HUES48 (cell line): ENCODE measurements around the gene GDAP1L1.
"Not testable (repeated sequence)": the region's sequence is repeated elsewhere in the genome, so short reads cannot be mapped to it uniquely, and the experiment has no call there.

Source experiments
- H3K27ac ChIP-seq: one replicate; pipeline ENCODE4 v1.7.0; 2013; ENCODE audit warnings: low read depth, low read length, inconsistent platforms
- H3K27me3 ChIP-seq: 2 replicates; pipeline ENCODE4 v1.6.1; 2013; ENCODE audit warnings: mild to moderate bottlenecking, low read length; ENCODE audit not compliant: control insufficient read depth, insufficient read depth
- H3K36me3 ChIP-seq: 2 replicates; pipeline ENCODE4 v1.6.1; 2013; ENCODE audit warnings: low read length; ENCODE audit not compliant: control insufficient read depth, insufficient read depth
- H3K4me1 ChIP-seq: 2 replicates; pipeline ENCODE4 v1.6.1; 2013; ENCODE audit warnings: mild to moderate bottlenecking, low read length; ENCODE audit not compliant: control insufficient read depth, insufficient read depth
- H3K4me3 ChIP-seq: 2 replicates; pipeline ENCODE4 v1.5.1; 2013; ENCODE audit warnings: mild to moderate bottlenecking, low read depth, low read length
- H3K9ac ChIP-seq: 2 replicates; pipeline ENCODE4 v1.6.1; 2013; ENCODE audit warnings: mild to moderate bottlenecking, low read depth, low read length, moderate library complexity
- H3K9me3 ChIP-seq: 2 replicates; pipeline ENCODE4 v1.6.1; 2013; ENCODE audit warnings: low read length; ENCODE audit not compliant: control insufficient read depth, insufficient read depth

The GDAP1L1 gene

DNA sequence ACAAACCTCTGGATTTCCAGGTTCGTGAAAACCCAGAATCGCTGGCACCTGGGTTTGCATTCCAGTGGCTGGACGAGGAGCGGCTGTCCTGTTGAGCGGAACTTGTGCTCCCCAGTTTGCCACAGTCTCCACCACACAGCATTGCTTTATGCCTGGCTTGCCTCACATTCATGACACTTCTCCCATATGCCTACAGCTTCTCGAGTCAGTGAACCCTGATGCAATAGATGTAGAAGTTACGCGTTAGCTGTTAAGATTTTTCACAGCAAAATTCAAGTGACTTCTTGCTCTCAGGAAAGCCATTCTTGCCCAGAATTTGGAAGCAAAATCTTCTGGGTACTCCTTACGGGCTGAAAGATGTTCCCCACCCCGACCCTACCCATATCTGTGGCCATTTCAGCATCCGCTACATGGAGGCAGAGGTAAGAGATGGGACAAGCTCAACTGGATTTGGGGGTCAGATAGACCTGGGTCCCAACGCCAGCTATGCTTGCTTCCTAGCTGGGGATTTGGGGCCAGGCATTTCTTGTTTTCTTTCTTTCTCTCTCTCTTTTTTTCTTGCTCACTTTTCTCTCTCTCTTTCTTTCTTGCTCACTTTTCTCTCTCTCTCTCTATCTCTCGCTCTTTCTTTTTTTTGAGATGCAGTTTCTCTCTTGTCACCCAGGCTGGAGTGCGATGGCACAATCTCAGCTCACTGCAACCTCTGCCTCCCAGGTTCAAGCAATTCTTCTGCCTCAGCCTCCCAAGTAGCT is 12.4 kb upstream of the GDAP1L1 start:
- no peaks in the 10 kb centered on the region for H3K27me3 ChIP-seq
- H3K27ac ChIP-seq, result no peak overlapping the region
- H3K36me3 ChIP-seq, result no peaks in the 10 kb centered on the region
- H3K9me3 ChIP-seq, result no peaks in the 10 kb centered on the region
- H3K4me1 ChIP-seq, result peaks cover 10% of the 10 kb centered on the region
- H3K4me3 ChIP-seq, result no peak overlapping the region
- H3K9ac ChIP-seq, result no peak overlapping the region

DNA sequence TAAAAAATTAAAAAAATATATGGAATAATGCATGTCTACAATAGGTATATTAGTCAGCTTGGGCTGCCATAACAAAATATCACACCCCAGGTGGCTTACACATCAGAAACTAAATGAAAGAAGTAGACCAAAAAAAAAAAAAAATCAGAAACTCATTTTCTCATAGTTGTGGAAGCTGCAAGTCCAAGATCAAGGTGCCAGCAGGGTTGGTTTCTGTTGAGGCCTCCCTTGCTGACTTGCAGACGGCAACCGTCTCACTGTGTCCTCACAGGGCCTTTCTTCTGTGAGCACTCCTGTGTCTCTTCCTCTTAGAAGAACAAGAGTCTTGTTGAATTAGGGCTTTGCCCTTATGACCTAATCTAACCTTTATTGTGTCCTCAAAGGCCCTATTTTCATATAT is 11.4 kb upstream of the GDAP1L1 start:
- H3K4me3 ChIP-seq, result no peak overlapping the region

DNA sequence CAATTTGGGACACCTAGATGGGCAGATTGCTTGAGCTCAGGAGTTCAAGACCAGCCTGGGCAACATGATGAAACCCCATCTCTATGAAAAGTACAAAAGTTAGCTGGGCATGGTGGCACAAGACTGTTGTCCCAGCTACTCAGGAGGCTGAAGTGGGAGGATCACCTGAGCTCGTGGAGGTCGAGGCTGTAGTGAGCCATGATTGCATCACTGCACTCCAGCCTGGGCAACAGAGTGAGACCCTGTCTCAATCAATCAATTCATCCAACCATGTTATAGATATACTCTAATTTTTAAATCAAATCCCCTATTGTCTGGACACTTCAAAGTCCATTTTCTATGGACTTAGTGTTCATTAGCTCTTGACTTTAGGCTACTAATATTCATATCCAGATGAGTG is 10.3 kb upstream of the GDAP1L1 start:
- not testable (repeated sequence) for H3K4me3 ChIP-seq, H3K27ac ChIP-seq, H3K9me3 ChIP-seq

More for the DNA sequence above, 11.4 kb upstream of the GDAP1L1 start:
- H3K36me3 ChIP-seq, result no peaks in the 10 kb centered on the region
- no peak overlapping the region for H3K27ac ChIP-seq
- H3K9ac ChIP-seq, result no peak overlapping the region
- H3K27me3 ChIP-seq, result no peaks in the 10 kb centered on the region
- peaks cover 10% of the 10 kb centered on the region for H3K4me1 ChIP-seq
- no peaks in the 10 kb centered on the region for H3K9me3 ChIP-seq

DNA sequence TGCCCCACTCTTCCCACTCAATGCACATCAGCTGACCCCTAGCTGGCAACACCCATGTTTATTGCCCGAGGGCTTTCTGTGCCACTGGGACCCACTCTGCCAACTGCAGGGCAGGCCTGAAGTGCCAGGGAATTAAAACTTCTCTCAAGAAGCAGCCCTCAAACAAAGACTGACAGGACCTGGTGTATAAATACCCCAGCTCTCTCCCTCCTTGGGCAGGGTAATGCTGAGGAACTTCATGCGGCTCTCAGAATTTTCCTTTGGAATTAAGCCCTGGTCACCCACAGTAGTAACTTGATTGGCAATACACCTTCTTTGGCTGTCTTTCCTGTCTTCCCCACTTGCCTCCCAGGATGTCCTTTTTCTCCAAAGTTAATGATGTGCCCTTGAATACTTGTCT is 5.3 kb upstream of the GDAP1L1 start:
- H3K27ac ChIP-seq, result no peak overlapping the region
- no peak overlapping the region for H3K9ac ChIP-seq

More for the DNA sequence above, 10.3 kb upstream of the GDAP1L1 start:
- not testable (repeated sequence) for H3K36me3 ChIP-seq, H3K9ac ChIP-seq, H3K4me1 ChIP-seq, H3K27me3 ChIP-seq

DNA sequence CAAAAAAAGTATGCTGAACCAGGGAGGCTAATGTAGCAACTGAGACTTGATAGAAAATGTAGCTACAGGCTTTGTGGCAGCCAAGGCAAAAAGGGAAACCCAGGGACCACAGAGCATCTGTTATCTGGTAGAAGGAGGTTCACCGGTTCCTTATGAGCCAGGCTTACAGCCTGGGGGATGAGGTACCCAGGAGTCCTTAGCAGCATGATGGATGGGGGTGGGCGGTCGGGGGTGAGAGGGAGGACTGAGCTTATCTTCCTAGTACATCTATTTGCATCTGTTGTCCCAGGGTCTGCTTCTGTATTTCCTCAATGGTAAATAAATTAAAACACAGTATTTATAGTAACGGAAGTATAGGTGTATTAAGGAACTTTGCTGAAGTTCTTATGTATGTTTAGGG is 1.1 kb upstream of the GDAP1L1 start:
- H3K36me3 ChIP-seq, result no peaks in the 10 kb centered on the region
- peaks cover 8% of the 10 kb centered on the region for H3K27me3 ChIP-seq
- no peak overlapping the region for H3K4me3 ChIP-seq

More for the DNA sequence above, 5.3 kb upstream of the GDAP1L1 start:
- Histone ChIP-seq H3K27me3 (peaks cover 7% of the 10 kb centered on the region), H3K4me1 (no peaks in the 10 kb centered on the region), H3K9me3 (no peaks in the 10 kb centered on the region), H3K4me3 (no peak overlapping the region), H3K36me3 (no peaks in the 10 kb centered on the region)

DNA sequence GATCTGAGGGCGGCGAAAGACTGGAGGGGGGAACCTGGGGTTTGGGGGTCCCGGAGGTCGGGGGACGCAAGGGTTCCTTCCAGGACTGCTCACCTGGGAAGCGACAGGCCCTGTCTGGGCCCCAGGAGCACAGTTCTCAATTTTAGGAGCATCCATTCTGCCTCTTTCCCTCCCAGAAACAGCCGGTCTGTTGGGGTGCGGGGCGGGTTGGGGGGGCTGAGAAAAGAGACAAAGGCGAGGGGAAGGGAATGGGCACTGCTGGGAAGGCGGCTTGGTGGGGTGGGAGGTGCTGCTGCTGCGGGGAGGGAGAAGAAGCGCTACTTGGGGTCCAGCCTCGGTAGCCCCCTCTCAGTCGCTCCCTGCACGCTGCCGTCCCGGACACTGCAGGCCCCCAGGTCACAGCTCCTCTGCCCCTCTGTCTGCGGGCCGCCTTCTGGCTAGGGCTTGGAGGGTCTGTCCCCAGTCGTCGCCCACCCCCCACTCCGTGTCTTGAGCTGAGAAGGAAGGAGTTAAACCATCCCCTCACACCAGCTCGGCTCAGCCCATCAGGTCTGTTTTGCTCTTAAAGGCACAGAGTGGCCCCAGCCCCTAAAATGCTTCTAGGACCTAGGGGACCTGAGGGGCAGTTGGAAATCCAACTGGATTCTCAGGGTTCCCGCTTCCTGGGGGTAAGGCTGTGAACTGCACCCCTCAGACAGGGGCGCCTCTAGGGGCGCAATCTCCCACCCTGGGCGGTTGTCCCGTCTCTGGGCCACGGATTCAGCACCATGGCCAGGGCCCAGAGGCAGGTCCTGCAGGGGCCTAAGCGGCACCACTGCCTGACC is 690 bp downstream of the GDAP1L1 start:
- Histone ChIP-seq H3K36me3 (no peaks in the 10 kb centered on the region), H3K4me1 (no peaks in the 10 kb centered on the region), H3K27ac (no peak overlapping the region), H3K9ac (no peak overlapping the region), H3K27me3 (peaks cover 8% of the 10 kb centered on the region), H3K9me3 (no peaks in the 10 kb centered on the region), H3K4me3 (peak overlapping the region; percentile 76)

More for the DNA sequence above, 1.1 kb upstream of the GDAP1L1 start:
- Histone ChIP-seq H3K9me3 (no peaks in the 10 kb centered on the region), H3K27ac (no peak overlapping the region), H3K4me1 (no peaks in the 10 kb centered on the region), H3K9ac (no peak overlapping the region)

DNA sequence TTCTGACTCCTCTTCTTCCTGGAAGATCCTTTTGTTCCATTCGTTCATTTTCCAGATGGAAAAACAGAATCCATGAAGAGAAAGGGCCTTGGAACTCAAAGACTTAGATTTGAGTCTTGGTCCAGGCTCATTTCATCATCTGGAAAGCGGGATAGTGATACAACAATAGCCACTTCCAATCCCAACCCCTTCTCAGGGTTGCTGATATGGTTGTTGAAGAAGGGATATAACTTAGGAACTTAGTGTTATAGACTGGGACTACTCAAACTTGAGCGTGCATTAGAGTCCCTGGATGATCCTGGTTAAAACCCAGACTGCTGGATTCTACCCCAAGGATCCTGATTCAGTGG is 1.3 kb downstream of the GDAP1L1 start:
- no peak overlapping the region for H3K27ac ChIP-seq
- no peaks in the 10 kb centered on the region for H3K9me3 ChIP-seq
- peak overlapping the region; percentile 76; the same call in 1 of the 2 replicates for H3K4me3 ChIP-seq
- no peaks in the 10 kb centered on the region for H3K36me3 ChIP-seq
- H3K27me3 ChIP-seq, result peaks cover 8% of the 10 kb centered on the region
- H3K4me1 ChIP-seq, result peaks cover 5% of the 10 kb centered on the region; the same call in 1 of the 2 replicates
- no peak overlapping the region for H3K9ac ChIP-seq

DNA sequence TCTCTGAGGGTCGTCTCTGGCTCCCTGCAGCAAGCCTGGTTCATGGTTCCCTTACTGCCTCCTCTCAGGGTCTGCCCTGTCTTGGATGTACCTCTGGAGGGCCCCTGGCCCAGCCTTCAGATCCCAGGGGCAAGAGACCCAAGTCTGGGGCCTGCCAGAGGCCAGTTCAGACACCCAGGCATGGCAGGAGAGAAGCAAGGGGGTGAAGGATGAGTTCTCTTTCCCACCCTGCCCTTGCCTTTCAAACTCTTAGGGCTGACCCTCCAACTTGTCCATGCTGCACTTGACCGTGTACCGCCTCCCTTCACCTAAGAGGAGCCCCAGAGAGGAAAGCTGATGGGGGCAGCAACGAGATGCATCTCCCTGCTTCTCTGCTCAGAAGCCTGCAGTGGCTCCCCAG is 4.2 kb downstream of the GDAP1L1 start:
- Histone ChIP-seq H3K27me3 (peaks cover 6% of the 10 kb centered on the region), H3K27ac (no peak overlapping the region), H3K4me1 (peaks cover 9% of the 10 kb centered on the region; the same call in 1 of the 2 replicates)

DNA sequence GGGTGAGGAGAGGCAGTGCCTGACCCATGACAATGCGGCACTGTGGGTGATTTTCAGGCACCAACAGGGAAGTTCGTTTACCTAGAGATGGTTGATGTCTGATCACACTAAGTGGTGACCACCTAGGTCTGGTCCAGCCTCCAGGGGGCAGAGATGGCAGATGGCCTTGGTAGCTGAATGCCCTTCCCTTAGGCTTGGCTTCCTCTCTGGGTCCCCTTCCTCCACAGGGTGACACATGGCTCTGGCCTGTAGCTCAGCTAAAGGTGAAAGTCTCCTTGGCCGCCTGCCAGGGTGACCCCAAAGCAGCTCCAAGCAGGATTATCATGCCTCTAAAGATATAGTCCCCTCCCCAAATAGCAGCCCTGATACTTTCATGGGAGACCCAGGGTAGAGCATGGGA is 6.4 kb downstream of the GDAP1L1 start:
- Histone ChIP-seq H3K9me3 (no peaks in the 10 kb centered on the region), H3K36me3 (no peaks in the 10 kb centered on the region), H3K27me3 (no peaks in the 10 kb centered on the region), H3K9ac (no peak overlapping the region), H3K4me1 (peaks cover 9% of the 10 kb centered on the region; the same call in 1 of the 2 replicates), H3K27ac (no peak overlapping the region), H3K4me3 (no peak overlapping the region)

More for the DNA sequence above, 4.2 kb downstream of the GDAP1L1 start:
- no peak overlapping the region for H3K9ac ChIP-seq
- H3K4me3 ChIP-seq, result no peak overlapping the region
- no peaks in the 10 kb centered on the region for H3K36me3 ChIP-seq
- no peaks in the 10 kb centered on the region for H3K9me3 ChIP-seq

DNA sequence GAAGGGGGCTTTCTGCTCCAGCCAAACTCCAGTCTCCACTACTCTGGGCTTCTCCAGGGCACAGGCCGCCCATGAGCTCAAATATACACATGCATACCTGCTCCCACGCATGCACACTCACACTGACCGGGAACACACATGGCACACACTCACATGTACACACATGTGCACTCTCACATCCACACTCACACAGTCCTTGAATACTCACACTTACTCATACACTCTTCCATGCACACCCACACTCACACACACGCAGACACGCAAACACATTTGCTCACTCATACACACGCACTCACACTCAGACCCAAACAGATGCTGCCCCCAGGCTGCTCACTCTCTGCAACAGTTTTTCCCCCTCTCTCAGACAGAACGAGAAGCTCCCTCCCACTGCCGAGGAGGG is 7.0 kb downstream of the GDAP1L1 start:
- Histone ChIP-seq H3K27ac (no peak overlapping the region), H3K9me3 (no peaks in the 10 kb centered on the region), H3K27me3 (no peaks in the 10 kb centered on the region), H3K4me1 (peaks cover 9% of the 10 kb centered on the region; the same call in 1 of the 2 replicates), H3K9ac (no peak overlapping the region), H3K36me3 (no peaks in the 10 kb centered on the region), H3K4me3 (no peak overlapping the region)

DNA sequence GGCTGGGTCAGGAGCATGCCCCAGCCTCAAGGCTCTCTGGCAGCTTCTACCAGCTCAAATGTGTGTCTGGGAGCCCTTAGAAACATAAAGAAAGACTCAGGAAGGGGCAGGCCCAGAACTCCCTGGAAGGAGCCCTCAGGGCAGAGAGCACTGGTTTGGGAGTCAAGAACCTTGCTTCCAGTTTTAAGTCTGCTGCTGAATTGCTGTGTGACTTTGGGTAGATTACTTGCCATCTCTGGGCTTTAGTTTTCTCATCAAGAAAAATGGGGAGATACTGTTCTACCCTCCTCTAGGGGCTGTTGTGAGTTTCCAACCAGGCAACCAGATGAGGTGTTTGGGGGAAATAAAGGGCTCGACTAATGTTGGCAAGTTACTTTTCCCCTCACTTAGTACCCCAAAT is 8.8 kb downstream of the GDAP1L1 start:
- Histone ChIP-seq H3K9me3 (no peaks in the 10 kb centered on the region), H3K27ac (no peak overlapping the region), H3K4me3 (no peak overlapping the region), H3K36me3 (no peaks in the 10 kb centered on the region), H3K4me1 (peaks cover 9% of the 10 kb centered on the region; the same call in 1 of the 2 replicates), H3K27me3 (no peaks in the 10 kb centered on the region), H3K9ac (no peak overlapping the region)
